HL-60 (cell line): ENCODE data around the gene CD164.

Experiments used
- DNase-seq, 2 experiments: peaks; one replicate each; pipeline ENCODE4 v3.0.0-alpha.2; 2010 to 2020; ENCODE audit warnings: low read depth in 1 of 2, low spot score in 1 of 2
- H3K27ac ChIP-seq: fragments of 250-450 bp; sonication (Bioruptor Pico); replicated peaks from 2 replicates; pipeline ENCODE4 v1.5.1; 2020; ENCODE audit warnings: mild to moderate bottlenecking, moderate library complexity
- H3K27me3 ChIP-seq: fragments of 250-450 bp; sonication (Bioruptor Pico); 2 replicates; pipeline ENCODE4 v1.5.1; 2021; ENCODE audit warnings: mild to moderate bottlenecking, moderate library complexity; ENCODE audit not compliant: insufficient read depth, poor library complexity, severe bottlenecking
- H3K4me3 ChIP-seq: replicated peaks from 2 replicates; pipeline ENCODE4 v1.5.1; 2011; ENCODE audit warnings: mild to moderate bottlenecking, control low read depth, low read length; ENCODE audit not compliant: insufficient read depth
- CTCF ChIP-seq: IDR thresholded peaks from one replicate; pipeline ENCODE4 v1.5.1; 2011; ENCODE audit warnings: low read length, control low read depth, inconsistent platforms; ENCODE audit not compliant: insufficient read depth
- GABPA ChIP-seq: IDR thresholded peaks from 2 replicates; pipeline ENCODE4 v1.6.1; 2012; ENCODE audit warnings: low read depth
- POLR2AphosphoS5 ChIP-seq: IDR thresholded peaks from 2 replicates; pipeline ENCODE4 v1.6.1; 2012; ENCODE audit warnings: low read depth
- SPI1 ChIP-seq: IDR thresholded peaks from 2 replicates; pipeline ENCODE4 v1.6.1; 2012; ENCODE audit warnings: low read depth, mild to moderate bottlenecking, borderline replicate concordance
- TF ChIP-seq, protein P1 (sequence below): IDR thresholded peaks from 2 replicates; pipeline ENCODE4 v1.6.1; 2012; ENCODE audit warnings: low read depth; ENCODE audit not compliant: insufficient replicate concordance

CD164 gene

DNA sequence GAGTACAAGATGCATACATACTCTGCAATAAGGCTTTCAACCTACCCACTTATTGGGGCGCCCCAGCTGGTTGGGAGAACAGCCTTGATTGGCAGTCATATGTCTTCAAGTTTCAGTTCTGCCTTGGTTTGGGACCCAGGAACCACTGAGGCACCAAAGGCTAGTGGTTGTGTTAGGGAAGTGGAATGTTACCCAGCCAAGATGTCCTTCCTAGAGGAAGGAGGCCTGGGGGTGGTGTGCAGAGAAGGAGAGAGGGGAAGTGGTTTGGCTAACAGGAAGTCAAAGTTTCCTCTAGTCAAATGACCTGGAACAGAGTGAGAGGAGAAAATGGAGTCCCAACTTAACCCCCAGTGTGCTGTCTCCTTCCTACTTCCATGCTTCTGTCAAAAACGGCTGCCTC, 59.4 kb downstream of the CD164 start:
- peak; percentile 87 to 90 for DNase-seq
- no peaks in the 10 kb centered on the region for H3K27me3 ChIP-seq
- peak overlapping the region; percentile 83 for H3K27ac ChIP-seq
- H3K4me3 ChIP-seq: no peak overlapping the region
- peak; percentile 78 for TF ChIP-seq GABPA
- peak; percentile 31; the same call in 1 of the 2 replicates for TF ChIP-seq POLR2AphosphoS5
- no peak for TF ChIP-seq CTCF
- TF ChIP-seq SPI1: peak; percentile 99
- TF ChIP-seq, protein P1, sequence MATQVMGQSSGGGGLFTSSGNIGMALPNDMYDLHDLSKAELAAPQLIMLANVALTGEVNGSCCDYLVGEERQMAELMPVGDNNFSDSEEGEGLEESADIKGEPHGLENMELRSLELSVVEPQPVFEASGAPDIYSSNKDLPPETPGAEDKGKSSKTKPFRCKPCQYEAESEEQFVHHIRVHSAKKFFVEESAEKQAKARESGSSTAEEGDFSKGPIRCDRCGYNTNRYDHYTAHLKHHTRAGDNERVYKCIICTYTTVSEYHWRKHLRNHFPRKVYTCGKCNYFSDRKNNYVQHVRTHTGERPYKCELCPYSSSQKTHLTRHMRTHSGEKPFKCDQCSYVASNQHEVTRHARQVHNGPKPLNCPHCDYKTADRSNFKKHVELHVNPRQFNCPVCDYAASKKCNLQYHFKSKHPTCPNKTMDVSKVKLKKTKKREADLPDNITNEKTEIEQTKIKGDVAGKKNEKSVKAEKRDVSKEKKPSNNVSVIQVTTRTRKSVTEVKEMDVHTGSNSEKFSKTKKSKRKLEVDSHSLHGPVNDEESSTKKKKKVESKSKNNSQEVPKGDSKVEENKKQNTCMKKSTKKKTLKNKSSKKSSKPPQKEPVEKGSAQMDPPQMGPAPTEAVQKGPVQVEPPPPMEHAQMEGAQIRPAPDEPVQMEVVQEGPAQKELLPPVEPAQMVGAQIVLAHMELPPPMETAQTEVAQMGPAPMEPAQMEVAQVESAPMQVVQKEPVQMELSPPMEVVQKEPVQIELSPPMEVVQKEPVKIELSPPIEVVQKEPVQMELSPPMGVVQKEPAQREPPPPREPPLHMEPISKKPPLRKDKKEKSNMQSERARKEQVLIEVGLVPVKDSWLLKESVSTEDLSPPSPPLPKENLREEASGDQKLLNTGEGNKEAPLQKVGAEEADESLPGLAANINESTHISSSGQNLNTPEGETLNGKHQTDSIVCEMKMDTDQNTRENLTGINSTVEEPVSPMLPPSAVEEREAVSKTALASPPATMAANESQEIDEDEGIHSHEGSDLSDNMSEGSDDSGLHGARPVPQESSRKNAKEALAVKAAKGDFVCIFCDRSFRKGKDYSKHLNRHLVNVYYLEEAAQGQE: no peak

- no peak overlapping the region; the same call in 1 of the 2 replicates for H3K27ac ChIP-seq
- no peak for TF ChIP-seq SPI1
- TF ChIP-seq GABPA: no peak
- TF ChIP-seq, protein P1: no peak
- no peak for TF ChIP-seq POLR2AphosphoS5
- no peak for TF ChIP-seq CTCF
- no peak for DNase-seq
Measured at GRCh38 chr6:109321752-109322151, 60.5 kb downstream of the CD164 start.

GRCh38 chr6:109320072-109320471, 62.2 kb downstream of the CD164 start:
- Histone ChIP-seq H3K4me3 (no peak overlapping the region), H3K27me3 (no peaks in the 10 kb centered on the region), H3K27ac (no peak overlapping the region)
- TF ChIP-seq, protein P1: no peak
- no peak for TF ChIP-seq POLR2AphosphoS5
- TF ChIP-seq GABPA: no peak
- no peak for TF ChIP-seq CTCF
- no peak for TF ChIP-seq SPI1
- no peak for DNase-seq

More at GRCh38 chr6:109321752-109322151, 60.5 kb downstream of the CD164 start:
- H3K27me3 ChIP-seq: no peaks in the 10 kb centered on the region
- no peak overlapping the region for H3K4me3 ChIP-seq
